BE2C (cell line): ENCODE data around the gene MAML2.

ENCODE experiments used
- DNase-seq: peaks from one replicate; pipeline ENCODE4 v3.0.0-alpha.2; 2020
- H3K27me3 ChIP-seq: fragments of 250-450 bp; sonication (Bioruptor Pico); 2 replicates; pipeline ENCODE4 v1.5.1; 2020; ENCODE audit warnings: mild to moderate bottlenecking
- H3K36me3 ChIP-seq: fragments of 250-450 bp; sonication (Bioruptor Pico); 2 replicates; pipeline ENCODE4 v1.5.1; 2020; ENCODE audit warnings: mild to moderate bottlenecking
- H3K4me1 ChIP-seq: fragments of 250-450 bp; sonication (Bioruptor Pico); 2 replicates; pipeline ENCODE4 v1.5.1; 2020
- H3K4me3 ChIP-seq: 2 replicates; pipeline ENCODE4 v1.5.1; 2011; ENCODE audit warnings: low read depth, low read length
- H3K9me3 ChIP-seq: fragments of 250-450 bp; sonication (Bioruptor Pico); 2 replicates; pipeline ENCODE4 v1.5.1; 2020
- TF ChIP-seq, protein P1 (sequence below): IDR thresholded peaks from 2 replicates; pipeline ENCODE4 v1.5.1; 2012; ENCODE audit warnings: mild to moderate bottlenecking, low read depth, low read length

Gene MAML2

GRCh38 chr11:96322775-96323641 is 20.0 kb downstream of the MAML2 start:
- H3K4me1 ChIP-seq: no peaks in the 10 kb centered on the region
- TF ChIP-seq, protein P1, sequence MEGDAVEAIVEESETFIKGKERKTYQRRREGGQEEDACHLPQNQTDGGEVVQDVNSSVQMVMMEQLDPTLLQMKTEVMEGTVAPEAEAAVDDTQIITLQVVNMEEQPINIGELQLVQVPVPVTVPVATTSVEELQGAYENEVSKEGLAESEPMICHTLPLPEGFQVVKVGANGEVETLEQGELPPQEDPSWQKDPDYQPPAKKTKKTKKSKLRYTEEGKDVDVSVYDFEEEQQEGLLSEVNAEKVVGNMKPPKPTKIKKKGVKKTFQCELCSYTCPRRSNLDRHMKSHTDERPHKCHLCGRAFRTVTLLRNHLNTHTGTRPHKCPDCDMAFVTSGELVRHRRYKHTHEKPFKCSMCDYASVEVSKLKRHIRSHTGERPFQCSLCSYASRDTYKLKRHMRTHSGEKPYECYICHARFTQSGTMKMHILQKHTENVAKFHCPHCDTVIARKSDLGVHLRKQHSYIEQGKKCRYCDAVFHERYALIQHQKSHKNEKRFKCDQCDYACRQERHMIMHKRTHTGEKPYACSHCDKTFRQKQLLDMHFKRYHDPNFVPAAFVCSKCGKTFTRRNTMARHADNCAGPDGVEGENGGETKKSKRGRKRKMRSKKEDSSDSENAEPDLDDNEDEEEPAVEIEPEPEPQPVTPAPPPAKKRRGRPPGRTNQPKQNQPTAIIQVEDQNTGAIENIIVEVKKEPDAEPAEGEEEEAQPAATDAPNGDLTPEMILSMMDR: no peak
- no peak overlapping the region for H3K4me3 ChIP-seq
- no peaks in the 10 kb centered on the region for H3K36me3 ChIP-seq
- no peaks in the 10 kb centered on the region for H3K27me3 ChIP-seq
- no peak for DNase-seq
- H3K9me3 ChIP-seq: no peaks in the 10 kb centered on the region

GRCh38 chr11:96321091-96321490 is 21.9 kb downstream of the MAML2 start:
- Histone ChIP-seq H3K9me3 (no peaks in the 10 kb centered on the region), H3K4me1 (no peaks in the 10 kb centered on the region), H3K36me3 (no peaks in the 10 kb centered on the region), H3K4me3 (no peak overlapping the region), H3K27me3 (no peaks in the 10 kb centered on the region)
- DNase-seq: no peak
- TF ChIP-seq, protein P1: no peak

- Histone ChIP-seq H3K27me3 (no peaks in the 10 kb centered on the region), H3K9me3 (no peaks in the 10 kb centered on the region), H3K4me3 (no peak overlapping the region), H3K4me1 (no peaks in the 10 kb centered on the region), H3K36me3 (no peaks in the 10 kb centered on the region)
- TF ChIP-seq, protein P1: no peak
- DNase-seq: no peak
Measured at GRCh38 chr11:96319898-96320656, 22.9 kb downstream of the MAML2 start.

- H3K9me3 ChIP-seq: no peaks in the 10 kb centered on the region
- H3K4me3 ChIP-seq: no peak overlapping the region
- TF ChIP-seq, protein P1: no peak
- no peak for DNase-seq
- H3K36me3 ChIP-seq: no peaks in the 10 kb centered on the region
- H3K27me3 ChIP-seq: no peaks in the 10 kb centered on the region
- H3K4me1 ChIP-seq: no peaks in the 10 kb centered on the region
Measured at GRCh38 chr11:96318850-96319249, 24.1 kb downstream of the MAML2 start.

- TF ChIP-seq, protein P1: no peak
Measured at GRCh38 chr11:96318399-96318798, 24.6 kb downstream of the MAML2 start.

GRCh38 chr11:96317985-96318384 is 25.0 kb downstream of the MAML2 start:
- H3K27me3 ChIP-seq: no peaks in the 10 kb centered on the region

More at GRCh38 chr11:96318399-96318798, 24.6 kb downstream of the MAML2 start:
- no peaks in the 10 kb centered on the region for H3K4me1 ChIP-seq
- H3K9me3 ChIP-seq: no peaks in the 10 kb centered on the region
- H3K27me3 ChIP-seq: no peaks in the 10 kb centered on the region
- no peak for DNase-seq
- H3K36me3 ChIP-seq: no peaks in the 10 kb centered on the region
- no peak overlapping the region for H3K4me3 ChIP-seq

More at GRCh38 chr11:96317985-96318384, 25.0 kb downstream of the MAML2 start:
- Histone ChIP-seq H3K9me3 (no peaks in the 10 kb centered on the region), H3K36me3 (no peaks in the 10 kb centered on the region), H3K4me3 (no peak overlapping the region), H3K4me1 (no peaks in the 10 kb centered on the region)
- TF ChIP-seq, protein P1: no peak
- DNase-seq: no peak
